ENCODE results near the gene NR4A2.

Gene NR4A2

DNA sequence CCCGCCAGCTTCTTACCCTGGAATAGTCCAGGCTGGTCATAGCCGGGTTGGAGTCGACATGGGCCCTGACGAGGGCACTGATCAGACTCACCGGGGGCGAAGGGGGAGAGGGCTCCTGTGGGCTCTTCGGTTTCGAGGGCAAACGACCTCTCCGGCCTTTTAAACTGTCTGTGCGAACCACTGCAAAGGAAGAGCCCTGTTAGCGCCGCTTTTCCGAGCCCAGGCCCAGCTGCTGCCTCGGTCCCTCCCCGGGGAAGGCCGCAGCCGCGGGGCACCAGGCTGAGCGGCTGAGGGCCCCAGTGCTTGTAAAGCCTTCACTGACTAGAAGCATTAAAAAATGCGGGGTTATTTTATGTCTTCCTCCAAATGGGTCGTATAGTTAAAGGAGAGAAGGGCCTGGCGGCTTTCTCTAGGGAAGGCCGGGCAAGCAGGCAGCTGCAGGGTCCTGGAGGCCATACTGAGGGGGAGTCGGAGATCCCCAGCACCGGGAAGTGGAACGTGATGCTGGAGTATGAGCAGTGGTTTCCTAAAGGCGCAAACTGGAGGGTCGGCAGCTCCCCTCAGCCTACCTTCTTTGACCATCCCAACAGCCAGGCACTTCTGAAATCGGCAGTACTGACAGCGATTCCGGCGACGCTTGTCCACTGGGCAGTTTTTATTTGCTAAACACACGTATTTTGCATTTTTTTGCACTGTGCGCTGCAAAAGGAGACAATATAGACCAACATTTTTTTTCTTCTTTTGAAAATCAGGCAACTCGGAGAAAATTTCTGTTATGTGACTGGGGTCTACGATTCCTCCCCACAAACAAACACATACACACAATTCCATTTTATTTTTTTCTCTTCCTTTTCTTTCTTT lies 4.5 kb downstream of the NR4A2 start:
- no peak for TF ChIP-seq CTCF (conservative IDR thresholded peaks at IDR 0.05; ENCODE audit: low read depth, low read length)
- DNase-seq (ENCODE audit: low read depth) = no peak

GRCh38 chr2:156326526-156327095 lies 5.9 kb downstream of the NR4A2 start:
- no peak for TF ChIP-seq CTCF (conservative IDR thresholded peaks at IDR 0.05; ENCODE audit: low read depth, low read length)
- H3K4me3 ChIP-seq (ENCODE audit: low read depth, low read length) = no peak overlapping the region
- no peak for DNase-seq (ENCODE audit: low read depth)

More for the DNA sequence above, 4.5 kb downstream of the NR4A2 start:
- H3K4me3 ChIP-seq (ENCODE audit: low read depth, low read length) = no peak overlapping the region

- no peak for DNase-seq (ENCODE audit: low read depth)
- H3K4me3 ChIP-seq (ENCODE audit: low read depth, low read length) = no peak overlapping the region
Measured at GRCh38 chr2:156325688-156326525, 6.6 kb downstream of the NR4A2 start.

GRCh38 chr2:156323754-156324153 lies 8.8 kb downstream of the NR4A2 start:
- TF ChIP-seq CTCF (conservative IDR thresholded peaks at IDR 0.05; ENCODE audit: low read depth, low read length) = no peak
- no peak for DNase-seq (ENCODE audit: low read depth)
- no peak overlapping the region for H3K4me3 ChIP-seq (ENCODE audit: low read depth, low read length)

More at GRCh38 chr2:156325688-156326525, 6.6 kb downstream of the NR4A2 start:
- TF ChIP-seq CTCF (conservative IDR thresholded peaks at IDR 0.05; ENCODE audit: low read depth, low read length) = no peak

DNA sequence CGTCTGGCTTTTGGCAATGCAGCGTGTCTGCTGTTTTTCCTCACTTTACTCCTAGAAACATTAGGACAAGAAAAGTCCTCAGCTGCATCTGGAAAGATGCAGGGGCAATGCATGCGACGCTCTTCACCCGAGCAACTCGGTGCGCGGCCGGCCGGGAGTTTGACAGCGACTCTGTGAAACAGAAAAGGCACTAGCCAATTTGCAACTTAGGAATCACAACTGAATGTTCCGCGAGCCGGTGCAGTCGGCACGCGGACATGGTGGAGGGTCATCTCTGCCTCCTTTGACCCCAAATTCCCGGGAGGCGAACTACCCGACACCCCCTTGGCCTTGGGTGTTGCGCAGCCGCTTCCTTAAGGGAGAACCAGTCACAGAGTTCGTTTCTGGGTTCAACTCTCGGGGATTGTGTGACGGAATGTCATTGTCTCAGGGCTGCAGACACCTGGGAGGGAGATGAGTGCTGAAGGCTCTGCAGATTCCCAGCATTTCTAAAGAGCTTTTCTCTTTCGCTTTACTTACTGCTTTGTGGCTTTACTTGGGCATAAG lies 9.8 kb downstream of the NR4A2 start:
- DNase-seq (ENCODE audit: low read depth) = no peak
- no peak overlapping the region for H3K4me3 ChIP-seq (ENCODE audit: low read depth, low read length)
- no peak for TF ChIP-seq CTCF (conservative IDR thresholded peaks at IDR 0.05; ENCODE audit: low read depth, low read length)

DNA sequence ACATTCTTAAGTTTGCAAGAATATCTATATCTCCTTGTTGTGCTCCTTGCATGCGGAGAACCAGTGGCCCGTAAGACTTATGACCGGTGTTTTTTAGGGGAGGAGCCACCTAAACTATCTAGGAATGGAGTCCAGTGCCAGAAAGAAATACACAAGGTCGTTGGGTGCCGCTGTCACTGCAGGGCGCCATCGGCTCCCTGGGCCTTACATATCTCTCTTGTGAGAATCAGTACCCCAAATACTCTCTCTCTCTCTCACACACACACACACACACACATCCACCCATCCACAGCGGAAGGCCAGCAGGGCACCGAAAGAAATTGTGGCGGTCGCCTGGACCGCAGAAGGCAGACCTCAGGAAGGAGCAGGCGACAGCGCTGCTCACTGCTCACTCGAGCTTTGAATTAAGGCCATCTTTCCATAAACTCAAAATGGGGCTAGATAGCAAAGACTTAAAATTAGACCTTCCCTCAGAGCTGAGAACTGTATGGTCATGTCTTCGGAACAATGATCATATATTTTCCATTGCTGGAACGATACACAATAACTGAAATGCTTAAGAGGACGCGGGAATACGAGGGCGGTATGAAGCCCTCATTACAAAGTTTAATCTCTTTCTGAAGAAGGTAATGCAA lies 10.4 kb downstream of the NR4A2 start:
- no peak overlapping the region for H3K4me3 ChIP-seq (ENCODE audit: low read depth, low read length)
- no peak for TF ChIP-seq CTCF (conservative IDR thresholded peaks at IDR 0.05; ENCODE audit: low read depth, low read length)

More for the DNA sequence above, 10.4 kb downstream of the NR4A2 start:
- DNase-seq (ENCODE audit: low read depth) = no peak
